Panc1 (cell line): ENCODE results near the gene DCBLD2. TPM values are rescaled to one million over a fixed set of nuclear protein-coding genes. Genes with fewer than 3 reads are reported as not detected.

Experiments used
- ATAC-seq: fragments of 200-7000 bp; cut with Tn5 transposase; 2 replicates; pipeline ENCODE4 v1.9.1; 2020; ENCODE audit warnings: mild to moderate bottlenecking, moderate library complexity
- BruUV-seq: library from RNA; stranded (reverse); fragments of 400-500 nt; replicated peaks from 2 replicates; lab custom pipeline; 2021; lab: Mats Ljungman, UMichigan
- CTCF ChIA-PET: fragments of 300-600 bp; sonication (Branson Sonifier 250); formaldehyde crosslinking; loops from one replicate; lab custom pipeline; 2022; ENCODE audit warnings: antibody characterized with exemption; lab: Charles Lee
- POLR2A ChIA-PET: fragments of 300-600 bp; sonication (Branson Sonifier 250); formaldehyde crosslinking; loops from one replicate; lab custom pipeline; 2022; ENCODE audit warnings: antibody characterized with exemption; lab: Charles Lee
- DNase-seq: peaks from one replicate; pipeline ENCODE4 v3.0.0-alpha.2; 2010; ENCODE audit warnings: low read depth, low spot score
- H3K27ac ChIP-seq: 2 replicates; pipeline ENCODE4 v1.5.1; 2011; ENCODE audit warnings: mild to moderate bottlenecking, low read length, inconsistent platforms
- H3K27me3 ChIP-seq: fragments of 200-500 bp; sonication (Bioruptor generic); 2 replicates; pipeline ENCODE4 v1.6.0; 2014; ENCODE audit warnings: low read length, inconsistent platforms; ENCODE audit not compliant: control insufficient read depth, insufficient read depth
- H3K36me3 ChIP-seq: fragments of 200-500 bp; sonication (Bioruptor generic); 2 replicates; pipeline ENCODE4 v1.5.1; 2014; ENCODE audit warnings: inconsistent platforms, mild to moderate bottlenecking, low read length, moderate library complexity; ENCODE audit not compliant: control insufficient read depth, insufficient read depth
- H3K4me1 ChIP-seq: 2 replicates; pipeline ENCODE4 v1.5.1; 2011; ENCODE audit warnings: inconsistent platforms, mild to moderate bottlenecking, low read length, moderate library complexity; ENCODE audit not compliant: control insufficient read depth, insufficient read depth
- H3K4me3 ChIP-seq, 2 experiments: 2 replicates each; pipeline ENCODE4 v1.5.1; 2011 to 2012; ENCODE audit warnings: low read depth in 2 of 2, low read length in 2 of 2, mild to moderate bottlenecking in 2 of 2, inconsistent platforms in 1 of 2, moderate library complexity in 1 of 2
- H3K9me3 ChIP-seq: fragments of 200-500 bp; sonication (Bioruptor generic); 2 replicates; pipeline ENCODE4 v1.5.1; 2014; ENCODE audit warnings: low read depth, mild to moderate bottlenecking, inconsistent platforms, low read length, moderate library complexity; ENCODE audit not compliant: control insufficient read depth, insufficient read depth
- CTCF ChIP-seq: fragments of 450-650 bp; IDR thresholded peaks from 2 replicates; pipeline ENCODE4 v1.5.1; 2017; ENCODE audit warnings: mild to moderate bottlenecking
- POLR2AphosphoS5 ChIP-seq: IDR thresholded peaks from 2 replicates; pipeline ENCODE4 v1.6.1; 2012; ENCODE audit warnings: mild to moderate bottlenecking, low read depth, low read length, moderate library complexity
- SIN3A ChIP-seq: IDR thresholded peaks from 2 replicates; pipeline ENCODE4 v1.6.1; 2012; ENCODE audit warnings: low read depth, mild to moderate bottlenecking, low read length, moderate library complexity, borderline replicate concordance; ENCODE audit not compliant: insufficient read depth
- TCF7L2 ChIP-seq: IDR thresholded peaks from 2 replicates; pipeline ENCODE4 v1.6.1; 2011; ENCODE audit warnings: mild to moderate bottlenecking, low read depth, low read length, inconsistent platforms
- in situ Hi-C: cut with HindIII; loops from 2 replicates; pipeline ENCODE4 v1.10.0; 2016; ENCODE audit warnings: low sequenced_read_pairs, low pct_unique_long_range_greater_than_20kb
- intact Hi-C: fragments of 100-400 bp; cut with micrococcal nuclease; formaldehyde crosslinking; loops from one replicate; pipeline ENCODE4 v1.10.0; 2022; ENCODE audit not compliant: unreplicated experiment
- total RNA-seq: library from RNA; stranded (reverse); gene quantifications from one replicate; pipeline ENCODE4 v1.2.1, GENCODE V29; 2021; ENCODE audit not compliant: unreplicated experiment
- TF ChIP-seq, protein P1 (sequence below), 2 experiments: IDR thresholded peaks; 2 replicates each; pipeline ENCODE4 v1.6.1; 2011 to 2012; ENCODE audit warnings: low read depth in 2 of 2, control low read depth in 1 of 2, low read length in 1 of 2, mild to moderate bottlenecking in 1 of 2, moderate library complexity in 1 of 2; ENCODE audit not compliant: insufficient read depth in 1 of 2

Gene DCBLD2
- total RNA-seq, 1 experiment from 2014 or later, result 54.4 TPM

DNA sequence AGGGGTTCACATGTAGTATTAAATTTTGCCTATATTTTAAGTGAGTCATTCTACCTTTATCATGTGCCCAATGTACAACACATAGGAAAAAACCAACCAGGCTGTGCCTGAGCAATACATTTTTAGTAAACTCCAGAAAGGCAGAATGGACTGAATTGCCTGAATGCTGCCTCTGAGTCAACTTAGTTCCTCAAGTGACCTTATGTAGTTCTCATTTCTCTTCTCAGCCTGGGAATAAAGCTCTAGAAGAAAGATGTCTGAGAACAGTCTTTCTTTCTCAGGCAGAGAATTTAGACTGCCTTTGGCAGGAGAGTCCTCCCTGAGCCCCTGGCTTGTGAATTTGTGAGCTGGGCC, 125.4 kb downstream of the DCBLD2 start:
- Histone ChIP-seq H3K27me3 (peaks cover 2% of the 10 kb centered on the region; the same call in 1 of the 2 replicates), H3K27ac (no peak overlapping the region), H3K9me3 (no peaks in the 10 kb centered on the region), H3K36me3 (no peaks in the 10 kb centered on the region), H3K4me3 (no peak overlapping the region), H3K4me1 (no peaks in the 10 kb centered on the region)
- no peak for ATAC-seq
- ChIA-PET CTCF (no interaction called here), POLR2A (no interaction called here)
- BruUV-seq, result no TSS peak
- TF ChIP-seq TCF7L2 (no peak), SIN3A (no peak), CTCF (no peak), POLR2AphosphoS5 (no peak)
- TF ChIP-seq, protein P1, sequence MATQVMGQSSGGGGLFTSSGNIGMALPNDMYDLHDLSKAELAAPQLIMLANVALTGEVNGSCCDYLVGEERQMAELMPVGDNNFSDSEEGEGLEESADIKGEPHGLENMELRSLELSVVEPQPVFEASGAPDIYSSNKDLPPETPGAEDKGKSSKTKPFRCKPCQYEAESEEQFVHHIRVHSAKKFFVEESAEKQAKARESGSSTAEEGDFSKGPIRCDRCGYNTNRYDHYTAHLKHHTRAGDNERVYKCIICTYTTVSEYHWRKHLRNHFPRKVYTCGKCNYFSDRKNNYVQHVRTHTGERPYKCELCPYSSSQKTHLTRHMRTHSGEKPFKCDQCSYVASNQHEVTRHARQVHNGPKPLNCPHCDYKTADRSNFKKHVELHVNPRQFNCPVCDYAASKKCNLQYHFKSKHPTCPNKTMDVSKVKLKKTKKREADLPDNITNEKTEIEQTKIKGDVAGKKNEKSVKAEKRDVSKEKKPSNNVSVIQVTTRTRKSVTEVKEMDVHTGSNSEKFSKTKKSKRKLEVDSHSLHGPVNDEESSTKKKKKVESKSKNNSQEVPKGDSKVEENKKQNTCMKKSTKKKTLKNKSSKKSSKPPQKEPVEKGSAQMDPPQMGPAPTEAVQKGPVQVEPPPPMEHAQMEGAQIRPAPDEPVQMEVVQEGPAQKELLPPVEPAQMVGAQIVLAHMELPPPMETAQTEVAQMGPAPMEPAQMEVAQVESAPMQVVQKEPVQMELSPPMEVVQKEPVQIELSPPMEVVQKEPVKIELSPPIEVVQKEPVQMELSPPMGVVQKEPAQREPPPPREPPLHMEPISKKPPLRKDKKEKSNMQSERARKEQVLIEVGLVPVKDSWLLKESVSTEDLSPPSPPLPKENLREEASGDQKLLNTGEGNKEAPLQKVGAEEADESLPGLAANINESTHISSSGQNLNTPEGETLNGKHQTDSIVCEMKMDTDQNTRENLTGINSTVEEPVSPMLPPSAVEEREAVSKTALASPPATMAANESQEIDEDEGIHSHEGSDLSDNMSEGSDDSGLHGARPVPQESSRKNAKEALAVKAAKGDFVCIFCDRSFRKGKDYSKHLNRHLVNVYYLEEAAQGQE (IDR thresholded peaks at IDR 0.05; ENCODE audit: insufficient read depth in 1 of 2, low read depth in 2 of 2, low read length in 1 of 2), result no peak
- in situ Hi-C loops (no loop called here), intact Hi-C loops (no loop called here)
- DNase-seq, result no peak

GRCh38 chr3:98775459-98776139, 125.9 kb downstream of the DCBLD2 start:
- H3K4me3 ChIP-seq, result no peak overlapping the region
- DNase-seq (no peak), ATAC-seq (no peak)
- intact Hi-C loops, result no loop called here
- CTCF ChIA-PET, result no interaction called here
- TF ChIP-seq, protein P1 (IDR thresholded peaks at IDR 0.05; ENCODE audit: insufficient read depth in 1 of 2, low read depth in 2 of 2, low read length in 1 of 2), result no peak
- TF ChIP-seq POLR2AphosphoS5, result no peak
- TF ChIP-seq CTCF, result no peak
- no peak for TF ChIP-seq TCF7L2
- no peak for TF ChIP-seq SIN3A
- in situ Hi-C loops, result no loop called here
- POLR2A ChIA-PET, result no interaction called here
- no peaks in the 10 kb centered on the region for H3K9me3 ChIP-seq
- H3K4me1 ChIP-seq, result no peaks in the 10 kb centered on the region
- H3K27ac ChIP-seq, result no peak overlapping the region
- H3K36me3 ChIP-seq, result no peaks in the 10 kb centered on the region
- BruUV-seq, result no TSS peak
- H3K27me3 ChIP-seq, result peaks cover 2% of the 10 kb centered on the region; the same call in 1 of the 2 replicates
